Tibial artery (tissue), 4 donors: ENCODE measurements around the gene RNF144B.

ENCODE experiments used
- DNase-seq, 2 donors: peaks; one replicate each; pipeline ENCODE4 v3.0.0-alpha.2; 2019
- H3K27ac ChIP-seq, 2 donors: fragments of 200-600 bp; sonication (generic) in 1 of 2; 1 replicate in 1 of 2; 2 replicates in 1 of 2; pipeline ENCODE4 v1.5.1; 2018 to 2019; ENCODE audit warnings: mild to moderate bottlenecking in 1 of 2
- H3K27me3 ChIP-seq, 2 donors: fragments of 200-600 bp; sonication (generic) in 1 of 2; one replicate each; pipeline versions ENCODE4 v1.5.1 to v1.6.0; 2016 to 2019
- H3K36me3 ChIP-seq, 3 donors: fragments of 200-600 bp; sonication (generic) in 2 of 3; one replicate each; pipeline ENCODE4 v1.5.1; 2016 to 2019; ENCODE audit warnings: mild to moderate bottlenecking in 2 of 3
- H3K4me1 ChIP-seq, 4 donors: fragments of 200-600 bp; sonication (generic) in 2 of 4; 1 replicate in 3 of 4; 2 replicates in 1 of 4; pipeline ENCODE4 v1.5.1; 2016 to 2019
- H3K4me3 ChIP-seq, 2 donors: fragments of 200-600 bp; sonication (generic) in 1 of 2; 1 replicate in 1 of 2; 2 replicates in 1 of 2; pipeline ENCODE4 v1.5.1; 2018 to 2019; ENCODE audit warnings: mild to moderate bottlenecking in 2 of 2
- H3K9me3 ChIP-seq, 3 donors: fragments of 200-600 bp; sonication (generic) in 1 of 3; one replicate each; pipeline ENCODE4 v1.5.1; 2016 to 2019
- CTCF ChIP-seq, 2 experiments: fragments of 200-600 bp in 1 of 2; fragments of 450-650 bp in 1 of 2; IDR thresholded peaks; one replicate each; pipeline ENCODE4 v1.5.1; 2017 to 2019; ENCODE audit warnings: antibody characterized with exemption in 2 of 2, mild to moderate bottlenecking in 1 of 2, moderate library complexity in 1 of 2
- intact Hi-C: fragments of 100-400 bp; cut with DNase I; formaldehyde crosslinking; loops from one replicate; pipeline ENCODE4 v1.15.0; 2023; ENCODE audit warnings: low total_unique reads

RNF144B gene

GRCh38 chr6:18347021-18347577, 40.1 kb upstream of the RNF144B start:
- Histone ChIP-seq H3K4me3 (no peak overlapping the region), H3K4me1 (peaks cover 0 to 6% (median 0%) of the 10 kb centered on the region in 4 donors), H3K36me3 (no peaks in the 10 kb centered on the region), H3K27me3 (no peaks in the 10 kb centered on the region), H3K27ac (no peak overlapping the region), H3K9me3 (no peaks in the 10 kb centered on the region)
- TF ChIP-seq CTCF (IDR thresholded peaks at IDR 0.05) = no peak
- DNase-seq = no peak
- intact Hi-C loops = no loop called here

GRCh38 chr6:18347866-18348265, 39.3 kb upstream of the RNF144B start:
- H3K27me3 ChIP-seq = no peaks in the 10 kb centered on the region
- H3K27ac ChIP-seq = no peak overlapping the region
- no peaks in the 10 kb centered on the region for H3K9me3 ChIP-seq
- H3K4me1 ChIP-seq = peaks cover 0 to 6% (median 0%) of the 10 kb centered on the region in 4 donors
- TF ChIP-seq CTCF (IDR thresholded peaks at IDR 0.05) = no peak
- DNase-seq = no peak
- intact Hi-C loops = no loop called here
- H3K36me3 ChIP-seq = no peaks in the 10 kb centered on the region
- no peak overlapping the region for H3K4me3 ChIP-seq

- Histone ChIP-seq H3K36me3 (no peaks in the 10 kb centered on the region), H3K4me1 (peaks cover 0 to 6% (median 0%) of the 10 kb centered on the region in 4 donors), H3K9me3 (no peaks in the 10 kb centered on the region), H3K27me3 (no peaks in the 10 kb centered on the region), H3K4me3 (no peak overlapping the region), H3K27ac (no peak overlapping the region)
- no peak for TF ChIP-seq CTCF (IDR thresholded peaks at IDR 0.05)
- intact Hi-C loops = no loop called here
- DNase-seq = no peak
Measured at GRCh38 chr6:18349386-18349785, 37.8 kb upstream of the RNF144B start.

- Histone ChIP-seq H3K4me3 (no peak overlapping the region), H3K9me3 (no peaks in the 10 kb centered on the region), H3K27me3 (no peaks in the 10 kb centered on the region), H3K27ac (no peak overlapping the region), H3K4me1 (peaks cover 0 to 6% (median 0%) of the 10 kb centered on the region in 4 donors), H3K36me3 (no peaks in the 10 kb centered on the region)
- no peak for TF ChIP-seq CTCF (IDR thresholded peaks at IDR 0.05)
- intact Hi-C loops = no loop called here
- DNase-seq = no peak
Measured at GRCh38 chr6:18350271-18350670, 36.9 kb upstream of the RNF144B start.

- intact Hi-C loops = no loop called here
- H3K36me3 ChIP-seq = no peaks in the 10 kb centered on the region
- no peaks in the 10 kb centered on the region for H3K9me3 ChIP-seq
- DNase-seq = no peak
- peaks cover 0 to 6% (median 0%) of the 10 kb centered on the region in 4 donors for H3K4me1 ChIP-seq
- no peaks in the 10 kb centered on the region for H3K27me3 ChIP-seq
- no peak for TF ChIP-seq CTCF (IDR thresholded peaks at IDR 0.05)
- no peak overlapping the region for H3K27ac ChIP-seq
- no peak overlapping the region for H3K4me3 ChIP-seq
Measured at GRCh38 chr6:18350712-18351111, 36.4 kb upstream of the RNF144B start.

GRCh38 chr6:18352001-18352400, 35.1 kb upstream of the RNF144B start:
- Histone ChIP-seq H3K27me3 (no peaks in the 10 kb centered on the region), H3K36me3 (no peaks in the 10 kb centered on the region), H3K4me1 (peaks cover 0 to 6% (median 0%) of the 10 kb centered on the region in 4 donors), H3K27ac (no peak overlapping the region), H3K4me3 (no peak overlapping the region), H3K9me3 (no peaks in the 10 kb centered on the region)
- no peak for DNase-seq
- no peak for TF ChIP-seq CTCF (IDR thresholded peaks at IDR 0.05)
- intact Hi-C loops = no loop called here
